ENCODE measurements around the gene NAA20.

DNA sequence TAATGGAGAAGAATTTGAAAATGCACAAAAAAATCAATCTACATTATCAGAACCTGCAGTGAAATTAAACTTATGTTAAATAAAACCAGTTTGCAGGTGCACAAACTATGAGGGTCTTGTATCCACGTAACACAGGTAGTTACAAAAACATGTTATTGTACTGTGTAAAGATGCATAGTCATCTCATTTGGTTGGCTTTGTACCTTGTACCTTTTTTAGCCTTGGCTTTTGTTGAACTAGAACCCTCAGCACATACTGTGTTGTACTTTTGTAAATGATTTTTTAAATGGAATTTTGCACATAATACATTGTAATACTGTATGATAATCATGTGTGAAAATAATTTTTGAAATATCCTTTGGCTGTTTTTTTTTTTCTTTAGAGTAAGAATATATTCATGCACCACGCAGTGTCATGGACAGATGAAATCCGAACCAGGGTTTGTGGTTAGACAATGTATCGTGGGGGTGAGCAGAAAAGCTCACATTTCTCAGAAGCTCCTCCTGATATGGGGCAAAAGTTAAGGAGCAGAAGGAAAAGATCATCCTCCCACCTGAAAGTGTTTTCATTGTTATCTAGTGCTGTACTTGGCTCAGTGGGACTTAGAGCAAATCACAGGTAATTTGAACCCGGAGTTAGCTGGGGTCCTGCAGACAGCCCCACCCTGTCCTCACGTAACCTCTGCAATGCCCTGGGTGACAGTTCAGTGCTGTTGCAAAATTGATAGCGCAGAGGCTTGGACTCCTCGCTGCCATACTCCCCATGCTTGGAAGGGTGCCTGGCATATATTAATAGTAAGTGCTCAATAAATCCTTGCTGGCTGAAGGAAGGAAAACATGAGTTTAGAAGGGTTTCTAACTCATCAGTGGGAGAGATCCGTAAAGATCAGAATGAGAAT, 14.8 kb upstream of the NAA20 start:
- TF ChIP-seq KLF16 (CRISPR knock-in tag; IDR thresholded peaks at IDR 0.05) (0 out of 4 replicates have a peak, but pooled peaks of 1 of the 2 experiments have one; percentile 39), MEIS1 (CRISPR knock-in tag; IDR thresholded peaks at IDR 0.05; ENCODE audit: borderline replicate concordance) (no peak), XRCC5 (optimal IDR thresholded peaks at IDR 0.05; ENCODE audit: low read length) (no peak), HDAC1 (CRISPR knock-in tag; IDR thresholded peaks at IDR 0.05) (no peak; the same call in 1 of the 2 replicates), NKX3-1 (CRISPR knock-in tag; IDR thresholded peaks at IDR 0.05) (no peak)
